B cell (primary cell): ENCODE results near the gene CDK5RAP3. TPM values are rescaled to one million over a fixed set of nuclear protein-coding genes. Genes with fewer than 3 reads are reported as not detected.
A peak's percentile ranks its signal among the peaks of the same experiment; 100 is the strongest.

Experiments used
- ATAC-seq: fragments of 200-7000 bp; cut with Tn5 transposase; one replicate; pipeline ENCODE4 v1.10.0; 2021; ENCODE audit warnings: low read depth, mild to moderate bottlenecking, moderate number of reproducible peaks, moderate library complexity
- CTCF ChIA-PET: fragments of 350-600 bp; sonication (Branson Sonifier 250); formaldehyde crosslinking; loops from one replicate; lab custom pipeline; 2021; ENCODE audit warnings: antibody characterized with exemption, inconsistent platforms; lab: Charles Lee
- POLR2A ChIA-PET: fragments of 350-600 bp; sonication (Branson Sonifier 250); formaldehyde crosslinking; loops from one replicate; lab custom pipeline; 2021; ENCODE audit warnings: antibody characterized with exemption; lab: Charles Lee
- DNase-seq: peaks from one replicate; pipeline ENCODE4 v3.0.0; 2013
- H2AFZ ChIP-seq: 2 replicates; pipeline ENCODE4 v1.6.1; 2012; ENCODE audit warnings: mild to moderate bottlenecking, low read depth, low read length; ENCODE audit not compliant: insufficient read depth, poor library complexity, severe bottlenecking
- H3K27ac ChIP-seq, 2 donors: 1 replicate in 1 of 2; 2 replicates in 1 of 2; pipeline ENCODE4 v1.5.1; 2012 to 2013; ENCODE audit warnings: low read length in 2 of 2, mild to moderate bottlenecking in 2 of 2, moderate library complexity in 1 of 2
- H3K27me3 ChIP-seq, 4 experiments: fragments of 200-600 bp in 1 of 4; sonication (generic) in 1 of 4; replicated peaks in 1 of 4; 1 replicate in 2 of 4; 2 replicates in 2 of 4; pipeline versions ENCODE4 v1.6.1 to v1.7.0; 2013 to 2016; ENCODE audit warnings: low read length in 3 of 4, mild to moderate bottlenecking in 2 of 4, mixed read lengths in 1 of 4, moderate library complexity in 1 of 4; ENCODE audit not compliant: insufficient read depth in 4 of 4, control insufficient read depth in 3 of 4; ENCODE audit errors: control extremely low read depth in 1 of 4
- H3K36me3 ChIP-seq, 2 experiments: replicated peaks in 1 of 2; 1 replicate in 1 of 2; 2 replicates in 1 of 2; pipeline versions ENCODE4 v1.6.1 to v1.7.1; 2013; ENCODE audit warnings: low read length in 1 of 2; ENCODE audit not compliant: insufficient read depth in 2 of 2, control insufficient read depth in 1 of 2; ENCODE audit errors: control extremely low read depth in 1 of 2, extremely low read depth in 1 of 2
- H3K4me1 ChIP-seq, 2 donors: fragments of 200-600 bp in 1 of 2; sonication (generic) in 1 of 2; 1 replicate in 1 of 2; 2 replicates in 1 of 2; pipeline versions ENCODE4 v1.5.1 to v1.6.1; 2013 to 2017; ENCODE audit warnings: low read length in 2 of 2; ENCODE audit not compliant: control insufficient read depth in 2 of 2, insufficient read depth in 2 of 2
- H3K4me2 ChIP-seq: replicated peaks from 2 replicates; pipeline ENCODE3; 2012; ENCODE audit warnings: mild to moderate bottlenecking, low read depth, low read length; ENCODE audit not compliant: poor library complexity, severe bottlenecking
- H3K4me3 ChIP-seq, 5 experiments: fragments of 200-600 bp in 1 of 5; sonication (generic) in 1 of 5; 1 replicate in 3 of 5; 2 replicates in 2 of 5; pipeline versions ENCODE4 v1.5.1 to v1.7.0; 2011 to 2016; ENCODE audit warnings: low read length in 4 of 5, mild to moderate bottlenecking in 4 of 5, low read depth in 2 of 5, control low read depth in 1 of 5, moderate library complexity in 1 of 5; ENCODE audit not compliant: insufficient read depth in 1 of 5; ENCODE audit errors: control extremely low read depth in 1 of 5, extremely low read depth in 1 of 5
- H3K79me2 ChIP-seq: fragments of 200-600 bp; sonication (generic); one replicate; pipeline ENCODE4 v1.6.0; 2016; ENCODE audit warnings: low read length; ENCODE audit not compliant: control insufficient read depth, insufficient read depth
- H3K9ac ChIP-seq: fragments of 200-600 bp; sonication (generic); 2 replicates; pipeline ENCODE4 v1.6.1; 2017; ENCODE audit warnings: mild to moderate bottlenecking, low read length, moderate library complexity
- H3K9me3 ChIP-seq, 3 donors: one replicate each; pipeline versions ENCODE4 v1.6.1 to v1.7.1; 2013; ENCODE audit warnings: low read length in 2 of 3; ENCODE audit not compliant: control insufficient read depth in 2 of 3, insufficient read depth in 1 of 3; ENCODE audit errors: control extremely low read depth in 1 of 3
- H4K20me1 ChIP-seq: 2 replicates; pipeline ENCODE4 v1.6.0; 2012; ENCODE audit warnings: mild to moderate bottlenecking, low read length; ENCODE audit not compliant: insufficient read depth, control insufficient read depth, poor library complexity, severe bottlenecking
- H3K27ac Mint-ChIP-seq: one replicate; pipeline ENCODE4 v1.8.0; 2021; ENCODE audit warnings: mixed read lengths
- H3K27me3 Mint-ChIP-seq: one replicate; pipeline ENCODE4 v1.8.0; 2021; ENCODE audit warnings: mixed read lengths
- H3K4me1 Mint-ChIP-seq: one replicate; pipeline ENCODE4 v1.8.0; 2021; ENCODE audit warnings: mixed read lengths
- H3K4me3 Mint-ChIP-seq: one replicate; pipeline ENCODE4 v1.8.0; 2021; ENCODE audit warnings: mixed read lengths
- H3K9me3 Mint-ChIP-seq: one replicate; pipeline ENCODE4 v1.8.0; 2022; ENCODE audit warnings: mixed read lengths; ENCODE audit not compliant: insufficient read depth
- EZH2 ChIP-seq: IDR thresholded peaks from 2 replicates; pipeline ENCODE4 v1.6.1; 2012; ENCODE audit warnings: borderline replicate concordance, low read depth, mild to moderate bottlenecking, moderate library complexity, low read length; ENCODE audit not compliant: insufficient read depth, poor library complexity, severe bottlenecking
- WGBS: methylation state at CpG from one replicate; pipeline ENCODE4 v1.1.5; 2013; ENCODE audit warnings: missing lambda C conversion rate; ENCODE audit not compliant: insufficient coverage; 5-methylcytosine and 5-hydroxymethylcytosine counted together
- intact Hi-C: fragments of 100-400 bp; cut with micrococcal nuclease; formaldehyde crosslinking; loops from one replicate; pipeline ENCODE4 v1.10.0; 2022
- polyA plus RNA-seq: library from polyadenylated mRNA; depleted of rRNA; stranded (reverse); fragments of >200 nt; gene quantifications from 2 replicates; pipeline ENCODE4 v1.2.3, GENCODE V29; 2012
- total RNA-seq, 2 donors: library from RNA; stranded (reverse); fragments of 120-200 nt in 1 of 2; gene quantifications; 1 replicate in 1 of 2; 2 replicates in 1 of 2; pipeline versions ENCODE4 v1.2.3 to v1.2.4, GENCODE V29; 2013 to 2022
- TF ChIP-seq, protein P1 (sequence below): fragments of 200-600 bp; IDR thresholded peaks from one replicate; pipeline ENCODE4 v1.8.0; 2022; ENCODE audit warnings: antibody characterized with exemption, mild to moderate bottlenecking

The CDK5RAP3 gene
- total and polyA plus RNA-seq, 2 donors (not counting 1 experiment from before 2014, with no cell fraction given) = 417 to 728 TPM

DNA sequence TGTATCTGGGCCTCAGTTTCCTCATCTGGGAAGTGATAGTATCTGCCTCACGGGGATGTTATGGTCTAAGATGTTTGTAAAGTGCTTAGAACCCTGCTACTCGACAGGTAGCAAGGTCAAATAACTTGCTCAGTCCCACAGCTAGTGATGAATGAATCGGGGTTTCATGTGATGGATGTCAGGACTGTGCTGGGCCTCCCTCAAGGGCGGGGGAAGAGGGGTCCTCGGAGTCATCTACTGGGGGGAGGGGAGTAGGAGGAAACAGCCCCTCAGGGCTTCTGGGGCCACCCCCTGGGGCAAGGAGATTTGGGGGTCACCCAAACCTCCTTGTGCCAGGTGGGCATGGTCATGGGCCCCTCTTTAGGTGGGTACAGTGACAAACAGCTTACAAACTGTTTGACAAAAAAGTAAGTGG is 28.8 kb upstream of the CDK5RAP3 start:
- TF ChIP-seq, protein P1, sequence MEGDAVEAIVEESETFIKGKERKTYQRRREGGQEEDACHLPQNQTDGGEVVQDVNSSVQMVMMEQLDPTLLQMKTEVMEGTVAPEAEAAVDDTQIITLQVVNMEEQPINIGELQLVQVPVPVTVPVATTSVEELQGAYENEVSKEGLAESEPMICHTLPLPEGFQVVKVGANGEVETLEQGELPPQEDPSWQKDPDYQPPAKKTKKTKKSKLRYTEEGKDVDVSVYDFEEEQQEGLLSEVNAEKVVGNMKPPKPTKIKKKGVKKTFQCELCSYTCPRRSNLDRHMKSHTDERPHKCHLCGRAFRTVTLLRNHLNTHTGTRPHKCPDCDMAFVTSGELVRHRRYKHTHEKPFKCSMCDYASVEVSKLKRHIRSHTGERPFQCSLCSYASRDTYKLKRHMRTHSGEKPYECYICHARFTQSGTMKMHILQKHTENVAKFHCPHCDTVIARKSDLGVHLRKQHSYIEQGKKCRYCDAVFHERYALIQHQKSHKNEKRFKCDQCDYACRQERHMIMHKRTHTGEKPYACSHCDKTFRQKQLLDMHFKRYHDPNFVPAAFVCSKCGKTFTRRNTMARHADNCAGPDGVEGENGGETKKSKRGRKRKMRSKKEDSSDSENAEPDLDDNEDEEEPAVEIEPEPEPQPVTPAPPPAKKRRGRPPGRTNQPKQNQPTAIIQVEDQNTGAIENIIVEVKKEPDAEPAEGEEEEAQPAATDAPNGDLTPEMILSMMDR = no peak
- no peaks in the 10 kb centered on the region for H4K20me1 ChIP-seq
- no peaks in the 10 kb centered on the region for H3K9me3 ChIP-seq
- H2AFZ ChIP-seq = peak overlapping the region; percentile 95
- peak overlapping the region; percentile 82 for H3K27ac Mint-ChIP-seq
- WGBS = 3% methylated on average over 5 of the region's 5 CpGs
- no peaks in the 10 kb centered on the region for H3K9me3 Mint-ChIP-seq
- peak overlapping the region in 1 of 2 donors; percentile 83 for H3K27ac ChIP-seq
- intact Hi-C loops = no loop called here
- ChIA-PET CTCF (interaction anchor here (1.2 to 5.5 kb wide), 7 partner anchors 7 to 677 kb away, joined by 3 to 44 read pairs (median 6); partner anchors contain the start of gene CDK5RAP3), POLR2A (interaction anchor here (0.7 to 2.5 kb wide), 2 partner anchors 13 to 28 kb away, joined by 4 to 18 read pairs; partner anchors contain the start of gene CDK5RAP3)
- H3K4me1 ChIP-seq = peaks cover 11 to 22% of the 10 kb centered on the region in 2 donors
- H3K27me3 Mint-ChIP-seq = no peaks in the 10 kb centered on the region
- peak overlapping the region; percentile 91 for H3K4me2 ChIP-seq
- DNase-seq (no peak), ATAC-seq (no peak)
- H3K4me1 Mint-ChIP-seq = peaks cover 35% of the 10 kb centered on the region
- peak overlapping the region; percentile 50 to 84 (median 76) for H3K4me3 ChIP-seq
- H3K9ac ChIP-seq = peak overlapping the region; percentile 89
- H3K4me3 Mint-ChIP-seq = peak overlapping the region; percentile 88
- peaks cover 7% of the 10 kb centered on the region for H3K79me2 ChIP-seq
- no peaks in the 10 kb centered on the region for H3K27me3 ChIP-seq
- H3K36me3 ChIP-seq = peaks cover 0 to 21% of the 10 kb centered on the region in 2 experiments

DNA sequence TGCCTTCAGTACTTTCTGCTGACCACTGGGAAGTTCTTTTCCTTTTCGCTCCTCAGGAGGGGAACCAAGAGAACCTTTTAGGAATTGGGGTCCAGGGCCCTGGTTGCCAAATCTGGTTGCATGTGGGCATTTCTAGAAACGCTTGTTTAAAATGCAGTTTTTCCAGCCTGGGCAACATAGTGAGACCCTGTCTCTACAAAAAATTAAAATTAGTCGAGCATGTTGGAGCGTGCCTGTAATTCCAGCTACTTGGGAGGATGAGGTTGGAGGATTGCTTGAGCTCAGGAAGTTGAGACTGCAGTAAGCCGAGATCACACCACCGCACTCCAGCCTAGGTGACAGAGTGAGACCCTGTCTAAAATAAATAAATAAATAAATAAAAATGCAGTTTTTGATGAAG is 28.3 kb upstream of the CDK5RAP3 start:
- no peaks in the 10 kb centered on the region for H3K27me3 Mint-ChIP-seq
- intact Hi-C loops = no loop called here
- H3K79me2 ChIP-seq = peaks cover 7% of the 10 kb centered on the region
- H3K27ac ChIP-seq = peak overlapping the region in 1 of 2 donors; percentile 83
- TF ChIP-seq, protein P1 = no peak
- no peak for TF ChIP-seq EZH2
- H3K9me3 ChIP-seq = no peaks in the 10 kb centered on the region
- ChIA-PET CTCF (interaction anchor here (1.2 to 5.5 kb wide), 6 partner anchors 7 to 676 kb away, joined by 3 to 44 read pairs (median 8); partner anchors contain the start of gene CDK5RAP3), POLR2A (interaction anchor here (0.6 to 2.5 kb wide), 2 partner anchors 28 to 323 kb away, joined by 7 to 18 read pairs; partner anchors contain the start of gene CDK5RAP3)
- ATAC-seq (no peak), DNase-seq (no peak)
- peaks cover 11 to 22% of the 10 kb centered on the region in 2 donors for H3K4me1 ChIP-seq
- 97% methylated on average over 3 of the region's 6 CpGs for WGBS
- H2AFZ ChIP-seq = peak overlapping the region; percentile 95
- H3K4me3 Mint-ChIP-seq = peak overlapping the region; percentile 88
- H3K36me3 ChIP-seq = peaks cover 0 to 21% of the 10 kb centered on the region in 2 experiments
- peaks cover 35% of the 10 kb centered on the region for H3K4me1 Mint-ChIP-seq
- no peaks in the 10 kb centered on the region for H4K20me1 ChIP-seq
- no peak overlapping the region for H3K9ac ChIP-seq
- H3K27ac Mint-ChIP-seq = no peak overlapping the region
- no peak overlapping the region for H3K4me3 ChIP-seq
- H3K4me2 ChIP-seq = peak overlapping the region; percentile 91
- H3K9me3 Mint-ChIP-seq = no peaks in the 10 kb centered on the region
- no peaks in the 10 kb centered on the region for H3K27me3 ChIP-seq
